Endometrial microvascular endothelial cells (primary cell): ENCODE data around the gene KYNU. TPM values are rescaled to one million over a fixed set of nuclear protein-coding genes. Genes with fewer than 3 reads are reported as not detected.
"Not testable (repeated sequence)": the region's sequence is repeated elsewhere in the genome, so short reads cannot be mapped to it uniquely, and the experiment has no call there.

ENCODE experiments used
- in situ Hi-C: cut with HindIII; loops from 2 replicates; pipeline ENCODE4 v1.10.0; 2017; ENCODE audit warnings: low sequenced_read_pairs, low pct_unique_long_range_greater_than_20kb; ENCODE audit errors: inconsistent ontology term
- total RNA-seq: library from RNA; depleted of rRNA; stranded (reverse); fragments of >200 nt; gene quantifications from one replicate; pipeline ENCODE4 v1.2.3, GENCODE V29; 2015; ENCODE audit errors: inconsistent ontology term

KYNU gene
- total RNA-seq = 13.7 TPM

GRCh38 chr2:142877216-142877838 lies at the start of gene KYNU:
Gene KYNU, plus strand, starts transcription at chr2:142877664. Its CDS starts 7,704 bp downstream, at chr2:142885368.
- in situ Hi-C loops = no loop called here

- in situ Hi-C loops = no loop called here
Observed at GRCh38 chr2:142834021-142834420, 43.4 kb upstream of the KYNU start.

GRCh38 chr2:142840436-142840835 lies 37.0 kb upstream of the KYNU start:
- in situ Hi-C loops = no loop called here

GRCh38 chr2:142841788-142842187 lies 35.7 kb upstream of the KYNU start:
- in situ Hi-C loops = no loop called here

DNA sequence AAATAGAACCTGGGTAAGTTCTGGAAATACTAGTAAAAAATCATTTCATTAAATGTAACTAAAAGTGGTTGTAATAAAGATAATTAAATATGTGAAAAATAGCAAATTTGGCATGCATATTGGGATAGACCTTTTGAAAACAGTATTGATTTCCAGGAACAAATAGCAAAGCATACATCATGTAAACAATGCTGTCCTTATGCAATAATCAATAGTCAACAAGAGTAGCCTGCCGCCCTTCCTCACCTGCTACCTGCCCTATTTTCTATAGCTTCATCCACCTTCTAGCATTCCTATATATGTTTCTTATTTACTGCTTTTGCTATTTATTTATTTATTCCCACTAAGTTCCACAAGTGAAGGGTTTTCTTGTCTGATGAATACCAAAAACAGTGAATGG lies 35.1 kb upstream of the KYNU start:
- in situ Hi-C loops = no loop called here

DNA sequence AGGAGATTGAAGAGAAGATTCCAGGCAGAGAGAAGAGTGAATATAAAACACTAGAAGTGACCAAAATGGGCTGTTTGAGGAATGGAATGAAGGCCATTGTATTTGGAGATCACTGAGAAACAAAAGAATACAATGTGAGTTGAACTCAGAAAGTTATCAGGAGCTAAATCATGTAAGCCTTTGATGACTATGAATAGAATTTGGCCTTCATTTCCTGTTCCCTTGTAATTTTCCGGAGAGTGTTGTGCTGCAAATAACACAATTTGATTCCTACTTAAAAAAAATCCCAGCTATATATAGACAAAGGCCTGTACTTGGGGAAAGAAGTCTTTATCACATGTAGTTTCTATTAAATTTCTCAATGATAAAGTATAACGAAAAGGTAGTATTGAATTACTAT lies 33.7 kb upstream of the KYNU start:
- in situ Hi-C loops = no loop called here

DNA sequence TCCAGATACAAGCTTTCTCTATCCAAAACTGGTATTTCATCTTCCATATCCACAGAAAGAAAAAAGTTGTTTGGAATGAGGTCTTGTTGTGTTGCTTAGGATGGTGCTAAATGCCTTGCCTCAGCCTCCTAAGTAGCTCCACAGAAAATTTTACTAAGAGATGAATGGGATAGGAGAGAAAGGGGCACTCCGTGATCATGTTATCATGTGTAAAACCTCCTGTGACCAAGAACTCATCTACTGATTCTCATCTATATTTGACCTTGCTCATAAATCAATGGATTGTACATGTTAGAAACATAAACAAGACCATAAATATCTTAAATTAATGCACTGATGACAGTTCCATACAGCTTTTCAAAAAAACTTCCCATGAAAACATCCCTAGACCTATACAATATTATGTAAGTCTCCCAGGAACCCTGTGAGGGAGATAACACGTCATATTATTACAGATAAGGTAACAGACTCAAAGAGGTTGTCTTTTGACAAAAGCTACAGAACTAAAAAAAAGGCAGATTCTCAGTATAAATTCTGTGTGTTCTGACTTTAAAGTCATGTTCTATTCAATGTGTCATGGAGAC lies 29.3 kb upstream of the KYNU start:
- in situ Hi-C loops = no loop called here

DNA sequence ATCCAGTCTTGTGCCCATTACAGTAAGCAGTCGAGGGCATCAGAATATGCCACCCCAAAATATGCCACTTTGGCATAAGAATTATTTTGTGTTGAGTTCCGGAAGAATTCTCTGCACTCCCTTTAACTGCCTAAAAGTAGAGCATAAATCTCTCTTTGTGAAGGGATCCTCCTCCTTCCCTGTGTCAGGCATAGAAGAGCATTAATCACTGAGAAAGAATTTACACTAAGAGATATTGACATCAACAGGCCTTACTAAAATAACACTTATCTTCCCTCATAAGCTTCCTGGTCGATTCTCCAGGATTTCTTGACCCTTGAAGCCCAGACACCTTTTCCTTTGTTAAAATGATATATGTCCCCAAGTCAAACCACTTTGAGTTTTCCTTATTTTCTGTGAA lies 27.6 kb upstream of the KYNU start:
- in situ Hi-C loops = no loop called here

GRCh38 chr2:142853912-142854311 lies 23.6 kb upstream of the KYNU start:
- in situ Hi-C loops = no loop called here

DNA sequence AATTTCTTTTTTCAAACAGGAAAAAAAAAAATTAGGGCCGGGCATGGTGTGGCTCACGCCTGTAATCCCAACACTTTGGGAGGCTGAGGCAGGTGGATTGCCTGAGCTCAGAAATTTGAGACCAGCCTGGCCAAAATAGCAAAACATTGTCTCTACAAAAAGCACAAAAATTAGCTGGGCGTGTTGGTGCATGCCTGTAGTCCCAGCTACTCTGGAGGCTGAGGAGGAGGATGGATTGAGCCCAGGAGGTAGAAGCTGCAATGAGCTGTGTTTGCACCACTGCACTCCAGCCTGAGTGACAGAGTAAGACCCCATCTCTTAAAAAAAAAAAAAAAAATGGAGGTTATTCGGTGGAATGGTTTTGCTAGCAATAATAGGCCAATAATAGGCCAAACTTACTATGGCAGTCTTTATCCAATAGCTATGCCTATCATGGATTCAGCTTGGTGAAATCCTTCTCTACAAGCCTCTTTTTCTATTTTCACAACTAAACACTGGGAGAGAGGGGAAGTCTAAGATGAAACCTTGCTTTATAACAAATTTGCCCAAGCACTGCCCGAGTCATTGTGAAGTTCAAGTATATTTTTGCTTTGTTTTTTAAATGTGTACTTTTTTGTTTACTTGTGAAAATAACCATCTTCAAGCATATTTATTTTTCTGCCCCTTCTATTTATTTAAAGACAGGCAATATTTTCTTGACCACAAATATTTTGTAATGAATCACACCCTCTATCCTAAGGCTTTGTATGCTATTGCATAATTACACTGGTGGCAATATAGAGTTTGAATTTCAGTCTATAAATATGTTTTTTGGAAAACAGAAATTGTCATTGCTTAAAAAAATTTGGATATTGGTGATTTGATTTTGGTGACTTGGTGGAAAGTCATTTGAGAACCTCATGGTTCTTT lies 20.0 kb upstream of the KYNU start:
- in situ Hi-C loops = no loop called here

- in situ Hi-C loops = no loop called here
Observed at GRCh38 chr2:142858961-142859360, 18.5 kb upstream of the KYNU start.

GRCh38 chr2:142862299-142862698 lies 15.2 kb upstream of the KYNU start:
- in situ Hi-C loops = no loop called here

- in situ Hi-C loops = no loop called here
Observed at GRCh38 chr2:142862847-142863246, 14.6 kb upstream of the KYNU start.

GRCh38 chr2:142863485-142863961 lies 13.9 kb upstream of the KYNU start:
- in situ Hi-C loops = no loop called here

- in situ Hi-C loops = not testable (repeated sequence)
Observed at GRCh38 chr2:142864605-142865004, 12.9 kb upstream of the KYNU start.

- in situ Hi-C loops = no loop called here
Observed at GRCh38 chr2:142865924-142866323, 11.5 kb upstream of the KYNU start.

DNA sequence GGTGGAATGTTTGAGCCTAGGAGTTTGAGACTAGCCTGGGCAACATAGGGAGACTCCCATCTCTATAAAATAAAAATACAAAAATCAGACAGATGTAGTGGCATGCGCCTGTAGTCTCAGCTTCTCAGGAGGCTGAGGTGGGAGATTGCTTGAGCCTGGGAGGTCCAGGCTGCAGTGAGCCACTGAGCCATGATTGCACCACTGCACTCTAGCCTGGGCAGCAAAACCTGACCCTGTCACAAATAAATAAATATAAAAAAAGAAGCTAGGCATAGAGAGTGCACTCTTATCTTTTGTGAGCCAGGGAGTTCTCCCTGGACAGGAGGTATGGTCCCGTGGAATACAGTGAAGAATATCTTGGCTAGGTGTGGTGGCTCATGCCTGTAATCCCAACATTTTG lies 11.0 kb upstream of the KYNU start:
- in situ Hi-C loops = no loop called here

- in situ Hi-C loops = no loop called here
Observed at GRCh38 chr2:142867136-142867535, 10.3 kb upstream of the KYNU start.

DNA sequence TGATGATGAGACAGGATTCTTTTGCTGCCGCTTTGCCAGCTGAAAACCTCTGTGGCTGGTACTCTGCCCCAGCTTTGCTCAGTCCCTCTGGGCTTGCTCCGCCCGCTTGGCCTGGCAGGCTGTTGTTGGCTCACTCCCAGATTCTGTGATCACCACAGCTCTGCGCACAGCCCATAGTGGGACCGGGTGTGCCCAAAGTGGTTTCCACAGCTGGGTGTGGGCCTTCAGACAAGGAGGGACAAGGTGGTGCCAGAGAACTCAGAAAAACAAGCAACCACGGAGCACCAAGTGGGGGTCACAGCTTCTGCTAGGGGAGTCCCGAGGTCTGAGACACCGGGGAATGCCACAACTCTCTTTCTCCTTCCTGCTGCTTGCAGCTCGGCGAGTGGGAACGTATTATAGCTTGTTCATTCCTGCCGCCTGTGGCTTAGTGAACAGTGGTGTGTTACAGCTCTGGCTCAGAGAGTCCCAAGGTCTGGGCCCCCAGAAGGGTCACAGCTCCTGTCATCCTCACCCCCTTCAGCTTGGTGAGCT lies 9.2 kb upstream of the KYNU start:
- in situ Hi-C loops = no loop called here

DNA sequence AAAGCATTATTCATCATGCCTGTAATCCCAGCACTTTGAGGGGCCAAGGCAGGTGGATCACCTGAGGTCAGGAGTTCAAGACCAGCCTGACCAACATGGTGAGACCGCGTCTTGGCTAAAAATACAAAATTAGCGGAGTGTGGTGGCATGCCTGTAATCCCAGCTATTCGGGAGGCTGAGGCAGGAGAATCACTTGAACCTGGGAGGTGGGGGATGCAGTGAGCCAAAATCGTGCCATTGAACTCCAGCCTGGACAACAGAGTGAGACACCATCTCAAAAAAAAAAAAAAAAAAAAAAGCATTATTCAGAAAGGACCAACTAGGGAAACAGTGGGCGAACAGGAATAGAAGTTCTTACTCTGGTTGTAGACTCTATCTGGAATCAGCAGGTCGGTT lies 8.4 kb upstream of the KYNU start:
- in situ Hi-C loops = not testable (repeated sequence)
